H9 (cell line): ENCODE measurements around the gene TNIP1. TPM values are rescaled to one million over a fixed set of nuclear protein-coding genes. Genes with fewer than 3 reads are reported as not detected.

Experiments
- DNase-seq: peaks from one replicate; pipeline ENCODE4 v3.0.0-alpha.2; 2017
- H2AFZ ChIP-seq: one replicate; pipeline ENCODE4 v1.6.1; 2013; ENCODE audit warnings: mild to moderate bottlenecking, low read length, control low read depth, moderate library complexity
- H2AK5ac ChIP-seq: 2 replicates; pipeline ENCODE4 v1.6.1; 2013; ENCODE audit warnings: low read length, control low read depth, mixed read lengths; ENCODE audit not compliant: insufficient read length
- H2BK120ac ChIP-seq: one replicate; pipeline ENCODE4 v1.6.1; 2013; ENCODE audit warnings: low read depth, mild to moderate bottlenecking, low read length, control low read depth, inconsistent platforms; ENCODE audit not compliant: poor library complexity, severe bottlenecking
- H2BK12ac ChIP-seq: 2 replicates; pipeline ENCODE4 v1.6.1; 2013; ENCODE audit warnings: low read length, control low read depth, mixed read lengths, low read depth; ENCODE audit not compliant: insufficient read length
- H2BK15ac ChIP-seq: 2 replicates; pipeline ENCODE4 v1.6.1; 2013; ENCODE audit warnings: low read depth, low read length, control low read depth
- H2BK20ac ChIP-seq: one replicate; pipeline ENCODE4 v1.6.1; 2013; ENCODE audit warnings: low read depth, mild to moderate bottlenecking, low read length, control low read depth, inconsistent platforms; ENCODE audit not compliant: poor library complexity, severe bottlenecking
- H2BK5ac ChIP-seq: 2 replicates; pipeline ENCODE4 v1.6.1; 2013; ENCODE audit warnings: low read length, control low read depth, mixed read lengths; ENCODE audit not compliant: insufficient read length
- H3K14ac ChIP-seq: 2 replicates; pipeline ENCODE4 v1.6.1; 2013; ENCODE audit warnings: low read length, control low read depth; ENCODE audit not compliant: insufficient read depth
- H3K18ac ChIP-seq: 2 replicates; pipeline ENCODE4 v1.6.1; 2013; ENCODE audit warnings: low read depth, mild to moderate bottlenecking, mixed read lengths, low read length, control low read depth; ENCODE audit not compliant: insufficient read length
- H3K23ac ChIP-seq: 2 replicates; pipeline ENCODE4 v1.6.1; 2013; ENCODE audit warnings: low read length, control low read depth, mixed read lengths, low read depth; ENCODE audit not compliant: insufficient read length
- H3K23me2 ChIP-seq: 2 replicates; pipeline ENCODE4 v1.6.1; 2013; ENCODE audit warnings: low read depth, mild to moderate bottlenecking, mixed read lengths, low read length, control low read depth; ENCODE audit not compliant: insufficient read length, poor library complexity, severe bottlenecking
- H3K27ac ChIP-seq: 2 replicates; pipeline ENCODE4 v1.5.1; 2013; ENCODE audit warnings: low read length, control low read depth, mixed read lengths, low read depth; ENCODE audit not compliant: insufficient read length
- H3K27me3 ChIP-seq: 2 replicates; pipeline ENCODE4 v1.6.1; 2013; ENCODE audit warnings: low read length, control low read depth, inconsistent platforms; ENCODE audit not compliant: insufficient read depth
- H3K4ac ChIP-seq: 2 replicates; pipeline ENCODE4 v1.6.1; 2013; ENCODE audit warnings: low read depth, mild to moderate bottlenecking, control low read depth, inconsistent platforms, low read length, moderate library complexity
- H3K4me1 ChIP-seq: 2 replicates; pipeline ENCODE4 v1.6.1; 2013; ENCODE audit warnings: low read length, control low read depth, inconsistent platforms; ENCODE audit not compliant: insufficient read depth
- H3K4me2 ChIP-seq: 2 replicates; pipeline ENCODE4 v1.6.1; 2013; ENCODE audit warnings: low read length, control low read depth, mixed read lengths; ENCODE audit not compliant: insufficient read length, insufficient read depth
- H3K56ac ChIP-seq: 2 replicates; pipeline ENCODE4 v1.6.1; 2013; ENCODE audit warnings: low read depth, mild to moderate bottlenecking, mixed read lengths, low read length, control low read depth; ENCODE audit not compliant: insufficient read length
- H3K79me1 ChIP-seq: 2 replicates; pipeline ENCODE4 v1.6.1; 2013; ENCODE audit warnings: low read depth, mild to moderate bottlenecking, moderate library complexity, low read length, control low read depth, inconsistent platforms; ENCODE audit not compliant: insufficient read depth, poor library complexity, severe bottlenecking
- H3K79me2 ChIP-seq: 2 replicates; pipeline ENCODE4 v1.6.1; 2013; ENCODE audit warnings: low read length, control low read depth, inconsistent platforms; ENCODE audit not compliant: insufficient read depth
- H3K9ac ChIP-seq: 2 replicates; pipeline ENCODE4 v1.6.1; 2013; ENCODE audit warnings: low read length, control low read depth, mixed read lengths; ENCODE audit not compliant: insufficient read length; ENCODE audit errors: extremely low read depth
- H3K9me3 ChIP-seq: one replicate; pipeline ENCODE4 v1.6.1; 2013; ENCODE audit warnings: low read depth, low read length, inconsistent platforms; ENCODE audit not compliant: control insufficient read depth
- H3T11ph ChIP-seq: one replicate; pipeline ENCODE4 v1.6.1; 2013; ENCODE audit warnings: mild to moderate bottlenecking, low read length, control low read depth, inconsistent platforms
- H4K20me1 ChIP-seq: one replicate; pipeline ENCODE4 v1.6.1; 2013; ENCODE audit not compliant: control insufficient read depth, insufficient read length, insufficient read depth
- H4K5ac ChIP-seq: 2 replicates; pipeline ENCODE4 v1.6.1; 2013; ENCODE audit warnings: low read depth, mild to moderate bottlenecking, mixed read lengths, low read length, control low read depth; ENCODE audit not compliant: insufficient read length
- H4K8ac ChIP-seq: replicated peaks from 2 replicates; pipeline ENCODE4 v1.6.1; 2013; ENCODE audit warnings: low read length, control low read depth, mixed read lengths, low read depth; ENCODE audit not compliant: insufficient read length
- H4K91ac ChIP-seq: 2 replicates; pipeline ENCODE4 v1.6.1; 2013; ENCODE audit warnings: low read depth, mild to moderate bottlenecking, moderate library complexity, mixed read lengths, low read length, control low read depth; ENCODE audit not compliant: insufficient read length
- H3K27ac Mint-ChIP-seq, 3 experiments: 2 replicates in 2 of 3; 3 replicates in 1 of 3; pipeline ENCODE4 v1.8.0; 2020 to 2021; ENCODE audit warnings: mixed read lengths in 3 of 3, mild to moderate bottlenecking in 1 of 3, moderate library complexity in 1 of 3
- H3K27me3 Mint-ChIP-seq: 2 replicates; pipeline ENCODE4 v1.8.0; 2021; ENCODE audit warnings: low read depth, mild to moderate bottlenecking, moderate library complexity, mixed read lengths
- H3K36me3 Mint-ChIP-seq, 3 experiments: 2 replicates in 2 of 3; 3 replicates in 1 of 3; pipeline ENCODE4 v1.8.0; 2020 to 2021; ENCODE audit warnings: low read depth in 3 of 3, mixed read lengths in 3 of 3; ENCODE audit not compliant: insufficient read depth in 1 of 3
- H3K4me1 Mint-ChIP-seq, 2 experiments: 2 replicates each; pipeline ENCODE4 v1.8.0; 2020; ENCODE audit warnings: mixed read lengths in 2 of 2
- H3K4me3 Mint-ChIP-seq, 2 experiments: 2 replicates in 1 of 2; 3 replicates in 1 of 2; pipeline ENCODE4 v1.8.0; 2020 to 2021; ENCODE audit warnings: mild to moderate bottlenecking in 2 of 2, mixed read lengths in 2 of 2, moderate library complexity in 1 of 2
- H3K9me3 Mint-ChIP-seq, 2 experiments: 2 replicates in 1 of 2; 3 replicates in 1 of 2; pipeline ENCODE4 v1.8.0; 2020; ENCODE audit warnings: mild to moderate bottlenecking in 2 of 2, mixed read lengths in 2 of 2, moderate library complexity in 1 of 2
- WGBS: extraction: QIAGEN DNeasy Blood & Tissue Kit; methylation state at CpG from one replicate; pipeline ENCODE4 v1.1.7; 2013; ENCODE audit warnings: missing lambda C conversion rate, low lambda C conversion rate, mixed read lengths; ENCODE audit not compliant: insufficient read length; ENCODE audit errors: extremely low coverage; 5-methylcytosine and 5-hydroxymethylcytosine counted together
- total RNA-seq: library from RNA; stranded (reverse); gene quantifications from 2 replicates; pipeline ENCODE4 v1.2.1, GENCODE V29; 2021
- TF ChIP-seq, protein P1 (sequence below): fragments of 200-600 bp; sonication (generic); conservative IDR thresholded peaks from 3 replicates; pipeline ENCODE4 v1.8.0; 2021; ENCODE audit warnings: antibody characterized with exemption, mild to moderate bottlenecking

Gene TNIP1
- total RNA-seq, 1 experiment from 2014 or later, result 40.8 TPM

DNA sequence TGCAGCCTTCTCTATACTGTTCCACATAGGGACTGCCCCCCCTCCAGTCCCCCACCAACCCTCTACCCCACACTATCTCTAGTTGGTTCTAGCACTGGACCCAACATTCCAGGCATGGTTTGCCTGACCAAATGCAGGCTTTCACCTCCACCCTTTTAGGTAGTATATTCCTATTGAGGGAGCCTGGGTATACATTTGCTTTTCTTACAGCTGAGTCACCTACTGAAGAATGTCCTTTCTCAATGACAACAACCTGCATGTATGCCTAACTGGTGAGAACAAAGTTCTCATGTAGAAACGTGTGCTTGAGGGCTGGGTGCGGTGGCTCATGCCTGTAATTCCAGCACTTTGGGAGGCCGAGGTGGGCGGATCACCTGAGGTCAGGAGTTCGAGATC, 8.2 kb downstream of the TNIP1 start:
- no peak overlapping the region for H3K27ac ChIP-seq
- H3K9ac ChIP-seq, result no peak overlapping the region
- no peak overlapping the region for H2BK20ac ChIP-seq
- H3K79me1 ChIP-seq, result peaks cover 2% of the 10 kb centered on the region
- H3K27ac Mint-ChIP-seq, result peak overlapping the region in 2 of 3 experiments; percentile 50 to 70; a peak in 2 of 7 replicates
- no peak overlapping the region for H2BK12ac ChIP-seq
- no peak overlapping the region for H3K14ac ChIP-seq
- no peak overlapping the region for H3K18ac ChIP-seq
- no peaks in the 10 kb centered on the region for H3K27me3 ChIP-seq
- no peak overlapping the region for H2BK120ac ChIP-seq
- WGBS, result no CpG with 5 or more reads among the region's 5 CpGs
- peaks cover 0 to 5% (median 0%) of the 10 kb centered on the region in 3 experiments; a peak in 2 of 7 replicates for H3K36me3 Mint-ChIP-seq
- H3K4me3 Mint-ChIP-seq, result no peak overlapping the region
- no peak overlapping the region for H4K91ac ChIP-seq
- no peak overlapping the region for H4K5ac ChIP-seq
- no peak for DNase-seq
- H3K4ac ChIP-seq, result no peak overlapping the region
- H2BK5ac ChIP-seq, result no peak overlapping the region
- no peak overlapping the region for H3K4me2 ChIP-seq
- TF ChIP-seq, protein P1, sequence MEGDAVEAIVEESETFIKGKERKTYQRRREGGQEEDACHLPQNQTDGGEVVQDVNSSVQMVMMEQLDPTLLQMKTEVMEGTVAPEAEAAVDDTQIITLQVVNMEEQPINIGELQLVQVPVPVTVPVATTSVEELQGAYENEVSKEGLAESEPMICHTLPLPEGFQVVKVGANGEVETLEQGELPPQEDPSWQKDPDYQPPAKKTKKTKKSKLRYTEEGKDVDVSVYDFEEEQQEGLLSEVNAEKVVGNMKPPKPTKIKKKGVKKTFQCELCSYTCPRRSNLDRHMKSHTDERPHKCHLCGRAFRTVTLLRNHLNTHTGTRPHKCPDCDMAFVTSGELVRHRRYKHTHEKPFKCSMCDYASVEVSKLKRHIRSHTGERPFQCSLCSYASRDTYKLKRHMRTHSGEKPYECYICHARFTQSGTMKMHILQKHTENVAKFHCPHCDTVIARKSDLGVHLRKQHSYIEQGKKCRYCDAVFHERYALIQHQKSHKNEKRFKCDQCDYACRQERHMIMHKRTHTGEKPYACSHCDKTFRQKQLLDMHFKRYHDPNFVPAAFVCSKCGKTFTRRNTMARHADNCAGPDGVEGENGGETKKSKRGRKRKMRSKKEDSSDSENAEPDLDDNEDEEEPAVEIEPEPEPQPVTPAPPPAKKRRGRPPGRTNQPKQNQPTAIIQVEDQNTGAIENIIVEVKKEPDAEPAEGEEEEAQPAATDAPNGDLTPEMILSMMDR, result no peak
- no peak overlapping the region for H2AK5ac ChIP-seq
- H3K27me3 Mint-ChIP-seq, result no peaks in the 10 kb centered on the region
- H3K23me2 ChIP-seq, result no peaks in the 10 kb centered on the region
- no peaks in the 10 kb centered on the region for H3K4me1 ChIP-seq
- H3K9me3 ChIP-seq, result no peaks in the 10 kb centered on the region
- 0 out of 2 replicates have a peak, but pooled peaks cover 2% of the 10 kb centered on the region for H3K79me2 ChIP-seq
- no peak overlapping the region for H4K8ac ChIP-seq
- H3T11ph ChIP-seq, result no peak overlapping the region
- H3K9me3 Mint-ChIP-seq, result no peaks in the 10 kb centered on the region
- no peaks in the 10 kb centered on the region for H4K20me1 ChIP-seq
- H2AFZ ChIP-seq, result no peak overlapping the region
- H2BK15ac ChIP-seq, result no peak overlapping the region
- peaks cover 11 to 14% of the 10 kb centered on the region in 2 experiments; a peak in 3 of 4 replicates for H3K4me1 Mint-ChIP-seq
- no peak overlapping the region for H3K23ac ChIP-seq
- no peak overlapping the region for H3K56ac ChIP-seq
